ENCODE results near the gene ID3. TPM values are rescaled to one million over a fixed set of nuclear protein-coding genes. Genes with fewer than 3 reads are reported as not detected.

Gene ID3
- total RNA-seq, 1 donor from 2014 or later = 81.0 TPM

- DNase-seq (ENCODE audit: low spot score) = no peak
These were observed 7.0 kb upstream of the ID3 start for GRCh38 chr1:23566304-23566703.

GRCh38 chr1:23565776-23566175 lies 6.5 kb upstream of the ID3 start:
- no peak for DNase-seq (ENCODE audit: low spot score)

DNA sequence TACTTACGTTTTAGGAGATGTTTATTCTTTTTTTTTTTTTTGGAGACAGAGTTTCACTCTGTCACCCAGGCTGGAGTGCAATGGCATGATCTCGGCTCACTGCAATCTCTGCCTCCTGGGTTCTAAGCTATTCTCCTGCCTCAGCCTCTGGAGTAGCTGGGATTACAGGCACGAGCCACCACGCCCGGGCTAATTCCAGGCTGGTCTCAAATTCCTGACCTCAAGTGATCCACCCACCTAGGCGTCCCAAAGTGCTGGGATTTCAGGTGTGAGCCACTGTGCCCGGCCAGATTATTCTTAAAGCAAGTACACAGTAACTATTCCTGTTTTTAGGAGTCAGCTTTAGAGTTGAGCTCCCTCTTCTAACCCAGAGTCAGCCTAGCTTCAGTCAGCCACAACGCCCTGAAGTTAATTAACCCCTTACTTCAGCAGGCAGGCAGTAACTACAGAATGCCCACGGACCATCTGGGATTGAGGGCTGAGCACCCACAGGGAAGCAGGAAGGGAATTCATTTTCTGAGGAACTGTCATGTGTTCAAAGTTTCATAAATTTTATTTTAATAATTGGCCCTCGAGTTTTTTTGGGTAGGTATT lies 5.3 kb upstream of the ID3 start:
- DNase-seq (ENCODE audit: low spot score) = no peak

DNA sequence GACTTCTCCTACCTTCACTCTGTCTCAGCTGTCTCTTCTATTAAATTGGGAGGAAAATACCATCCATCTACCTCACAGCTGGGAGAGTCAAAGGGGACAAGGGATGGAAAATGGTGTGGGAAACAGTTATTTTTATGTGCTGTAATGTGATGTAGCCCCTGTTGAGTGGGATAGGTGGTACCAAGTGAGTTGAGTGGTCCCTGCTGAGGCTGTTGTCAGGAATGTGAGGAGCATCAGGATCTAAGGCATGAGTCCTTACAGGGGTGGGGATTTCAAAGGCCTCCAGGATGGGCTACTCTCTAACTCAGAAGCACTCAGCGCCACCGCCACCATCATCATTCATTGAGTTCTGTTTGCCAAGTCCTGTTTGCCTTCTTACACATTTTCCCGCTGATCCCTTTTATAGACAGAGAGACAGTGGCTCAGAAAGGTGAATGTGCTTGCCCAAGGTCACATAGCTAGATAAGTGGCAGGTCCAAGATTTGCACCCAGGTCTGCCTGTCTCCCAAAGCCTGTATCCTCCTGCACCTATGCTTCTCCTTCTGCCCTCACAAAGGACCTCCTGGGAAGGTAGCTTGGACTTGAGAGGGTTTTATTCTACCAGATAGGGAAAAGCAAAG lies 4.6 kb upstream of the ID3 start:
- no peak for DNase-seq (ENCODE audit: low spot score)

- no peak for DNase-seq (ENCODE audit: low spot score)
These were observed 3.7 kb upstream of the ID3 start for GRCh38 chr1:23563003-23563402.

- peak; percentile 95 for DNase-seq (ENCODE audit: low spot score)
These were observed 3.0 kb upstream of the ID3 start for GRCh38 chr1:23562137-23562876.

- no peak for DNase-seq (ENCODE audit: low spot score)
These were observed 2.5 kb upstream of the ID3 start for GRCh38 chr1:23561813-23562100.

- no peak for DNase-seq (ENCODE audit: low spot score)
These were observed 1.9 kb upstream of the ID3 start for GRCh38 chr1:23561076-23561812.

DNA sequence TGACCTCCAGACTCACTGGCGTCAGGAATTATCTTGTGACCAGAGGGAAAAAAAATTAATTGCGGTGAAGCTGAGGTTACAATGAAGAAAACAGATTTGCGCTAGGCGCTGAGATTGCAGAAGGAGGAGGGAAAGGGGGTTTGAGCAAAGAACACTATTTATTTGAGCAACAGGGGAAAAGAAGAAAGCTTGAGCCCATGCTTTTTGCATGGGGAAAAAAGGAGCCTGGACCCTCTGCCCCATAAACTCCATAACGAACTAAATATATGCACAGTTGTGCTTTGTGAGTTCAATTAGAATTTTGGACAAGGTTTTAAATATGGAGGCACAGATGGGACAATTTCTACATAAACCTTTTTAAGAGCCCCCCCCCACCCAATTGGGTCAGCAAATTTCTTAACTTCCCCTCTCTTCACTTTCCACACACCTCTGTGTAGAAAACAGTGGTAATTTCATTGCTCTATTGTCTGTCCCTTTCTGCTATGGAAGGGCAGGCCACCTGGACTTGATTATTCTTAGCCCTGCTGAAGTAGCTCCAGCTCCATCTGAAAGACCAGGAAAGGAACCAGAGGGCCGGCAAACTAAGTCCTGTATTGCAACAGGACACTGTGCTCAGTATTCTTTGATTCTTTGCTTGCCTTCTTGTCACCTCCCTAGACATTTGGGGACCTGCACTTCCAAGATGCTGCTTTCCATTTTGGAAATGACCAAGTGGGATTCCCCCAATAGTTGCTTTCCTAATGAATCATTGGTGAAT lies 862 bp upstream of the ID3 start:
- DNase-seq (ENCODE audit: low spot score) = no peak

DNA sequence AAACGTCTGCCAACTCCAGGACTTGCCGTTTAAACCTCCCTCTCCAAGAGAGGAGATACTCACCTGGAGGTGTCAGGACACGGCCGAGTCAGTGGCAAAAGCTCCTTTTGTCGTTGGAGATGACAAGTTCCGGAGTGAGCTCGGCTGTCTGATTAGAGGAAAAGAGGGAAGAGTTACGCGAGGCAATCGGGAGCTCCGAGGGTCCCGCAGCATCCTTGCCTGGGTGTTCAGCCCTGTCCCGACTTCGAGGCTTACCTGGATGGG lies 497 bp downstream of the ID3 start:
- no peak for DNase-seq (ENCODE audit: low spot score)

DNA sequence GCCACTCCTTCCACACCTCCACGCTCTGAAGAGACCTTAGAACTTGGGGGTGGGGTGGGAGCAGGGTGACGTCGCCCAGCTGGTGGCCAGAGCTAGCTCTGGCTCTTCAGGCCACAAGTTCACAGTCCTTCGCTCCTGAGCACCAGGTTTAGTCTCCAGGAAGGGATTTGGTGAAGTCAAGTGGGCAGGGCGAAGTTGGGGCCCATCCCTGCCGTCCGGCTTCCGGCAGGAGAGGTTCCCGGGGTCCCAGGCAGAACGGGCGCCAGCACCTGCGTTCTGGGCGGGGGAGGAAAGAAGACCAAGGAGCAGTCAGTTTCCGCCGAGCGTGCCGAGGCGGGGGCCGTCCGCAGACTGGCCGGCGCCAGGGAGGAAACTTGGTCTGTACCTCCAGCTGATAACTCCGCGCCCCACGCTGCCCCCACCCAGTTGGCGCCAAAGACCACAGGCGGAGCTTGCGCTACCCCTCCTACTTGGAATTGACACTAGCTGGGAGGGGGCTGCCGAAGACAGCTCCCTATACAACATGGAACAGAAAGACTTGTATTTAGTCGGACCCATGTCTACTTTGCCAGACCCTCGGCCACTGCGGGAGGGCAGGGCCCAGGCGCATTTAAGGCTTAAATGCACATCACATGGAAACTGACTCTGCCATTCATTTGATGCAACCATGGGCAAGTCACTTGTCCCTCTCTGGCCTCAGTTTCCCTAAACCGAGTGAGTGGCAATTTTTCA lies 995 bp downstream of the ID3 start:
- peak; percentile 72 for DNase-seq (ENCODE audit: low spot score)

DNA sequence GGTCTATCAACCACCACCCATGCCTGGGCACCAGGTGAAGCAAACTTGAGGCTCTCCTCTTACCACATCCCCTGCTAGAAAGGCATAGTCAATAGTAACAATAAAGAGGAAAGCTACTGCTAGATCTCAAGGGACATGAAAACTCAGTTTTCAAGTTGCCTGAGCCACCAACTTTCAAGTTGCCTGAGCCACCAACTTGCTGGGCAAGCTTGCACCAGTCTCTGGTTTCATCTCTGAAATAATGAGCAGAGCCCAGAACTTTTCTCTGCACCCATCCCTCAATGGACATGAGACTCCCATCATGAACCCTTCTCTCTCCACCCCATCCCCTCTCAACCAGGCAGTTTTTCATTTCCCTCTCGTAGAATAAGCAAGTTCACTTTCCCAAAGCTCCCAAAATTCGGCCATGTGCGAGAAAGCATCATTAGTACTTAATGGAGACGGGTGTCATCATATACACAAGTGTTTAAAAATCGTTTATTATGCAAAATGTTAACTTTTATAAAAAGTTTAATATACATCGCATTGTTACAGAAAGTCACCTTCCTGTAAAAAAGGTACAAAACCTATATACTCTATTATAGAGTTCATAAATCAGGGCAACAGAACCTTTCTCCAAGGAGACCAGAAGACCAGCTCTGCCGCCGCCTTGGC lies 1.7 kb downstream of the ID3 start:
- no peak for DNase-seq (ENCODE audit: low spot score)

- DNase-seq (ENCODE audit: low spot score) = no peak
These were observed 2.4 kb downstream of the ID3 start for GRCh38 chr1:23556635-23557470.

GRCh38 chr1:23555986-23556634 lies 3.2 kb downstream of the ID3 start:
- no peak for DNase-seq (ENCODE audit: low spot score)

- no peak for DNase-seq (ENCODE audit: low spot score)
These were observed 3.9 kb downstream of the ID3 start for GRCh38 chr1:23555270-23555985.

- DNase-seq (ENCODE audit: low spot score) = peak; percentile 86
These were observed 4.6 kb downstream of the ID3 start for GRCh38 chr1:23554481-23555269.

GRCh38 chr1:23554127-23554480 lies 5.2 kb downstream of the ID3 start:
- DNase-seq (ENCODE audit: low spot score) = no peak

Data from ureter (tissue), 1 donor.